HG03064 (cell line): ENCODE results near the gene ADORA2A.

Experiments used
- ATAC-seq: cut with Tn5 transposase; IDR thresholded peaks from one replicate; pipeline ENCODE4 v1.9.1; 2021; ENCODE audit warnings: low read depth; ENCODE audit not compliant: unreplicated experiment

Gene ADORA2A

DNA sequence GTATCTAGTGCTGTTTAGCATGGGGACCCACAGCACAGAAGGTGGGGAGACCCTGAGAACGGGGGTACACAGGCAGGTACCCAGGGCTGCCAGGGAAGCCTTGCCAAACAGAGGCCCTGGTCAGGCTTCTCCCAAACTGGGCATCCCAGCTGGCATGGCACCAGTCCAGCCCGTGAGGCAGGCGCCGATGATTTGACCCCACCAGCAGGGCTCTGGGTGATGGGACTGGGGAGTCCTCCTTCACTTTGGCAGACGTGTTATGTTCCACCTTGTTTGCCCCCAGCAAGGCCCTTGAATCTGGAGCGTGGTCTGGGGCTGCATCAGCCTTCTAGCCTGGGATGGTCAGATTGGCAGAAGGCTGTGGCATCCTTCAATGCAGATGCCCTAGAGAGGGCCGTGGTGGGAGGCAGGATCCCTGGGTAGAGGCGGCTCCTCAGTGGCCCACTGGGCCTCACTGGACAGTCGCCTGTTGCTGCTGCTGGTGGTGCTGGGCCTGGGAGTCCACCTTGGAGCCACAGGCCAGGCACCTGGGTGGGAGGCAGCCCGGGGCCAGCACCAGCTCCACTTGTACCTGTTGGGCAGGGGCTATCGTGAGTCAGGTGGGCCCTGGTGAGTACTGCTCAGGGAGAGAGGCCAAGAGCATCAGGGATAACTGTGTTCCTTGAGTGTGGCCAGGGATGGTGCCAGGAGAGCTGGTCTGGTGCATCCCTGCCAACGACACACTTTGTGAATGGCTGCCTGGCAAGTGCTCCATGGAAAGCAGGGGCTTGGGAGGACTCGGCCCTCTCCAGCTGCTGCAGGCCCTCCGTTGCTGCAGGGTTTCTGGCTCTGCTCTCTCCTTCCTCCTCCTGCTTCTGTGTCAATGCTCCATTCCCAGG, 3.3 kb downstream of the ADORA2A start:
- ATAC-seq, result no peak

DNA sequence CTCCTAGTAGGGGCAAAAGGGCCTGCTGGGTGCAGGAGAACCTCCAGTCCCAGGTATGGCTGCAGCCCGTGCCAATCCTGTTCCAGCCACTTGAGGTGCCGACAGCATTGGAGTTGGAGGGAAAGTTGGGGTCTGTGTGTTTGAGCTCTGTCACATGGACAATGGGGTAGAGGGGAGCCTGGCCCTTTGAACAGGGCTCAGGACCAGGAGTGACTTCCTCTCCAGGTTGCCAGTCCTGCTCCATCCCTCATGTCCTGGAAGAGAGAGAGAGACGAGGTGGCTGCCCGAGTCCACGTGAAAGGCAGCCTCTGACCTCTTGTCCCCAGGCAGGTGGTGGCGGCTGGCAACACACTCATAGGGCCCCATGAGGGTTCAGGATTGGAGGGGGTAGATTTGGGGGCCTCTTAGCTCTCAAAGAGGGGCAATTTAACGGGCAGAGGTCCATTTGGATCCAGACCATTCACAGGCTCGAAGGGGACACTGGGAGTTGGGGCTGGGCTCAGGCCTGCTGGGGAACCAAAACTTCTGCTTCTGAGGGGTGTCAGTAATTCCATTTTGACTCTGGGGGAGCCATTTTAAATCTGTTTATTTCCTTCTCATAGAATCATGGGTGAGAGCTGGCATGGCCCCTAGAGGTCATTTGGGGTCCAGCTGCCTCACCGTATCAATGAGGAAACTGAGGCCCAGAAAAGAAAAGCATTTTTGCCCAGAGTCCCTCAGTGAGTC, 4.1 kb downstream of the ADORA2A start:
- ATAC-seq, result no peak

DNA sequence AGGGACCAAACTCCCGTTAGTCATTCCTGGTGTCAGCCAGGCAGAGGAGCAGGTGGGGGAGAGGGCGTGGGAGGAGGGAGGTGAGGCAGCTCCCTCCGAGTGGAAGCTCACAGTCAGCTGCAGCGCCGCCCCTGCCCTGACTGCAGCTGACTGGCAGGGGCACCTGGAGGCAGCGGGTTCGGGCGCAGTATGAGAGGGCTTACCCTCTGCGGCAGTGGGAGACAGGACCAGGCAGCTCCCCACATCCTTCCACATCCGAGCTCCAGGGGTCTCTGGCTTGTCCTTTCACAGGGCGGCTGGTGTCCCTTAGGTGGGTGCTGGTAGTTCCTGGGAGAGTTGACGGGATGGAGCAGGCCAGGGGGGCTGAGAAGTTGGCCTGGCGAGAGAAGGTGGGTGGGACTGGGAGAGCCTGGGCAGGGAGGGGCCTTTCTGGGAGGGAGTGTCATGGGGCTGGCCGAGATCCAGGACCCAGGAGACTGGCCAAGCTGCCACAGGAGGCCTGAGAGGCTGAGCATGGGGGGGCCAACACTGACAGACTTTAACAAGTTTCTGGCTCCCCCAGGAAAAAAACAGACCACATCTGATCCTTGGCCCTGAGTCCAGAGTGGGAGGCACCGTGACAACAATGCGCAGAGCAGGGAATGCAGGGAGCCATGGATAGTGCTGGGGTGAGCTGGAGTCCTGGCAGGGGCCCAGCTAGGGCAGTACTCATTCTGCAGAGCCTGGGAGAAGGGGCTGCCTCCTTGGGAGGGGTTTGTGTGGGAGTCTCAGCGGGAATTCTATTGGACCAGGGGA, 4.9 kb downstream of the ADORA2A start:
- ATAC-seq, result no peak

DNA sequence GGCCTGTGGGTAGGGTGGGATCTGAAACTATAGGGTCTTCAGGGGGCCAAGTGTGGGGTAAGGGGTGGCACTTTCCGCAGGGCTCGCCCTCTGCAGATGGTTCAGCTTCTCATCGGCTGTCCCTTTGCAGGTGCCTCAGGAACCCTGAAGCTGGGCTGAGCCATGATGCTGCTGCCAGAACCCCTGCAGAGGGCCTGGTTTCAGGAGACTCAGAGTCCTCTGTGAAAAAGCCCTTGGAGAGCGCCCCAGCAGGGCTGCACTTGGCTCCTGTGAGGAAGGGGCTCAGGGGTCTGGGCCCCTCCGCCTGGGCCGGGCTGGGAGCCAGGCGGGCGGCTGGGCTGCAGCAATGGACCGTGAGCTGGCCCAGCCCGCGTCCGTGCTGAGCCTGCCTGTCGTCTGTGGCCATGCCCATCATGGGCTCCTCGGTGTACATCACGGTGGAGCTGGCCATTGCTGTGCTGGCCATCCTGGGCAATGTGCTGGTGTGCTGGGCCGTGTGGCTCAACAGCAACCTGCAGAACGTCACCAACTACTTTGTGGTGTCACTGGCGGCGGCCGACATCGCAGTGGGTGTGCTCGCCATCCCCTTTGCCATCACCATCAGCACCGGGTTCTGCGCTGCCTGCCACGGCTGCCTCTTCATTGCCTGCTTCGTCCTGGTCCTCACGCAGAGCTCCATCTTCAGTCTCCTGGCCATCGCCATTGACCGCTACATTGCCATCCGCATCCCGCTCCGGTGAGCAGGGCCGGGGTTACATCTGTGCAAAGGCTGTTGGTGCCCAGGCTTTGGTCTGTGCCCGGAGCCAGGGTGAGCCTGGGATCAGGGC, 5.8 kb downstream of the ADORA2A start:
- ATAC-seq, result no peak

DNA sequence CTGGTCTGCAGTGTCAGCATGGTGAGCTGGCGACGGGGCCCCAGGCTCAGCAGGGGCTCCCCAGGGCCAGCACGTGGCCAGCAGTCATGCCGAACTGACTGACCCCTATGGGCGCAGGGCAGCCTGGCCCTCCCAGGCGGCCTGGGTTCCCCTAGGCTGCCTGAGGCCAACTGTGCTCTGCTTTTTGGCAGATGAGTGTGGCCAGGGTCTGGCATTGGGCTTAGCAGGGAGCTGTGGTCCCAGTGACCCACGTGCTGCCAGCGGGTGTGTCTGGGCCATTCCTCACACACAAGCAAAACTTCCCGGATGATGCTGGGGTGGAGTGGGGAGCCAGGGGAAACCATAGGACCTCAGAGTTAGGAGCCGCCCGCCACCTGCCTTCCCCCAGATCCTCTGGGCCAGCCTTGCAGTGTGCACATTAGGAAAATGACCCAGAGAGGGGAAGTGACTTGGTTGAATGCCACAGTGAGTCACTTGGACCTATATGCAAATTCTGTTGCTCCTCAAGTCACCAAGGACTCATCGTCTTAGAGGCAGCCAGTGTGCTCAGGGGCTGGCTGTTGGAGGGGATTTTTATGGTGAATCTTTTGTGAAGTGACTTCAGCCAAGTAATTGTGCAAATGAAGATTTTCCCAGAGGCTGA, 6.5 kb downstream of the ADORA2A start:
- ATAC-seq, result peak; percentile 49

DNA sequence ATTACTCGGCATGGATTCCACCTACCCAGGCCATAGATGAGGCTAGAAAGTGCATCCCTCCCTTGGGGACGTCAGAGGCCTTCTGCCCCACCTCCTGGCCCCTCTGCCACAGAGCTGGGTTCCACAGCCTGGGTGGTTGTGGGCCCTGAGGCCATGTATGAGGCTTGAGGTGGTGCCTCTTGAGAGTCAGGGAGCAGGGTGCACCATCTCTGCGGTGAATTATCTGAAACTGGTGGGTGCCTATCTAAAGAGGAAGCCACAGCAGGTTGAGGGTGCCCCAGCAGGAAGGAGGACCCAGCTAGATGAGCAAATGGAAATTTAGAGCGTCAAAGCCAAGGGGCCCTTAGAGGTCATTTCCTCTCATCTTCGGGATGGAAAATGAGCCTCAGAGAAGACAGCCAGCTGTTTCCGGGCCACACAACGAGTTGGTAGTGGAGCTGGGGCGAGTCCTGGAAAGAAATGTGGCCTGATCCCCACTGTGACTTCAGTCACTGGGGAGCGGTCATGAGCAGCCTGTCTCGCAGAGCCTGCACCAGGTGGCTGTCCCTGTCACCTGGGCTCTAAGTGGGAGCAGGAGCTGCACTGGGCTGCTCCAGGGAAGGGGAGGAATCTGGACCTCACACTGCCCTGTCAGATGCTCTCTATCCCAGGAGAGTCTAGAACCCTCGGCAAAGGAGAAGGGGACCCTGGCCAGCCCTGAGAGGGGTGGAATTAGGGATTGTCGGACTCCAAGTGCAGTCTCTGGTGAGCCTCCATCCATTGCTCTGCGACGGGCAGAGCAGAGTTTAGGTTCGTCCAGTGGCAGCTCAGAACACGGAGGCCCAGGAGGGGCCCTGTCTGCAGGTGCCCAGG, 7.3 kb downstream of the ADORA2A start:
- ATAC-seq, result peak; percentile 46

DNA sequence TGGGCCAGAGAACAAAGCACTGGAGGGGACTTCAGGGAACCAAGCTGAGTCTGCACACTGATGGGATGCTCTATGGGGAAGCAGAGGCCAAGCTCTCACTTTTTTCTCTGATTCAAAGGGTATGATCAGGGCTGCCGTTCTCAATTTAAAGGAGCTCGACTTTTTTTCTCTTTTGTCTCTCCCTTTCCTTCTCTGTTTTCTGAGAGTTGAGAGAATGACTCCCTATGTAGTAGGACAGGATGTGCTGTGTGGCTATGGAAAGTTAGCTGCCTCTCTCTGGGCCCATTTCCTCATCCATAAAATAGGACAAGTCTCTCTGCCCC, 7.9 kb downstream of the ADORA2A start:
- ATAC-seq, result no peak

DNA sequence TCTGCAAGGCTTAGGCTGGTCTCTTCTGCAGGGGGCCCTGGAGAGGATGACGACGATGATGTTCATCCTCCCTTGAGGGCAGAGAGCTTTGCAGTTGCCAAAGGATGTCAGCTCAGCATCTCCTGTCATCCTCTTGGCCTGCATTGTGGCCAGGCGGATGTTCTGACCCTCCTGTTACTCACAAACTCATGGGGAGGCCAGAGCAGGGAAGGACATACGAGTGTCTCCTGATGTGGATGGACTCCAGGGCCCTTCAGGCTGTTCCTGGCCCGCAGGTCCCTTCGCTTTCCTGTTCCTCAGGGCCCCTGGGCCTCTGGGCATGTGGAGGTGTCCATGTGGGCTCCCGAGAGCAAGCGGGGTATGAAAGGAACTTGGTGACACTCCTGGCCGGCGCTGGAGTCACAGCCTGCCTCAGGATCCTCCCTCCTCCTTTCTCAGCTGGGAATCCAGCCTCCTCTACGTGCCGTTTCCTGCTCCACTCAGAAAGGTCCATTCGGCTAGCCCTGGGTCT, 8.5 kb downstream of the ADORA2A start:
- no peak for ATAC-seq

DNA sequence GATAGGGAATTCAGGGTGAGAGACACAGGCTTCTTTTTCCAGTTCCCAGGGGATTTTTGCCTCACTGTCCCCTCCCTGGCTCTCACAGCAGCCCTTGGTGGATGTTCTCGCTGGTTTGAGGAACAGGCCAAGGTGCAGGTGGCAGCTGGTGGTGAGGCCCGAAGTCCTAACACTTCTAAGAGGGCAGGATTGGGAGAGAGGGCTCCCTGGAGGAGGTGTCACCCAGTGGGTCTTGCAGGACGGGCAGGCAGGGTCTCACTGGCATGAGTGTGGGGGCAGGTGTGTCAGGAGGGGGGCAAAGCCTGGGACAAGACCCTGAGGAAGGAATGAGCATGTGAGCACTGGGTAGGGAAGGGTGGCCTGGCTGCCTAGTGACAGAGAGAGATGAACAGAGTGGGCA, 9.2 kb downstream of the ADORA2A start:
- no peak for ATAC-seq

DNA sequence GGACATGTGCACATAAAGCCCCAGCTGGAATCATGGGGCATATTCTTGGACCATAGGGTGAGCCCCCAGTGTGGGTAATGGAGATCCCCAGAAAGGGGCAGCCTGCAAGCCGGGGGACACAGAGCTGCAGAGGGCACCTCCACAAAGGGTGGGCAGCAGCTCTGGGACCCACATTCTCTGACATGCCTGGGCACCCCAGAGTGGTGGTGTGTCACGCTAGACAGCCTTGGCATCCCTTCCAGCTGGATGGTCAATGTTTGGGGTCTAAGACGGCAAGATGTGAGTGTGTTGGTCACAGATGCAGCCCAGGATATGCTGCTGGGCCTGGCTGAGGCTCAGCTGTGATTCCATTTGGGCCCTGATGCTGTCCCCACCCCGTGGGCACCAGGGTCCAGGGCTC, 9.7 kb downstream of the ADORA2A start:
- no peak for ATAC-seq

DNA sequence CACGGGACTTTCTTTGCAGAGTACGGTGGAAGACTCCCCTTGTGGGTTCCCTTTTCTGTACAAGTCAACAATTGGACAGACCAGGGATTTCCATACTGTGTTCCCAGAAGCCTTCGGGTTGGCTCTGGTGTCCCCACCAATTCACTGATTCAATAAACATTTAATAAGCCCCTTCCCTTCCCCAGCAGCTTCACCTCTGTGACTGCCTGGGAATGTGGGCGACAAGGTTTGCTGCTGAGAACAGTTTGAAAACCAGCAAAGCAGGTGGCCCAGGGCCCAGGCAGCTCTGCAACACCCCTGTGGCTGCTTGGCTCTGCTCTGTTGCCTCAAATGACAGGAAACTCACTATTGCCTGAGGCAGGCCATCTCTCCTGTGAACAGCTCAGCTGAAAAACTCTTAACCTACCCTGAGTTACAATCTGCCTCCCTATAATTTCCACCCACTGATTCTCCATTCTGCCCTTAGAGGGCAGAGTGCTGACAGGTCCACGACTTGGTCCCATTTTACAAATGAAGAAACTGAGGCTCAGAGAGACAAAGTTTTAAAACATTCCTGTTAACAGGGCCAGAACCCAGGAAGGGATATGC, 10.4 kb downstream of the ADORA2A start:
- no peak for ATAC-seq

DNA sequence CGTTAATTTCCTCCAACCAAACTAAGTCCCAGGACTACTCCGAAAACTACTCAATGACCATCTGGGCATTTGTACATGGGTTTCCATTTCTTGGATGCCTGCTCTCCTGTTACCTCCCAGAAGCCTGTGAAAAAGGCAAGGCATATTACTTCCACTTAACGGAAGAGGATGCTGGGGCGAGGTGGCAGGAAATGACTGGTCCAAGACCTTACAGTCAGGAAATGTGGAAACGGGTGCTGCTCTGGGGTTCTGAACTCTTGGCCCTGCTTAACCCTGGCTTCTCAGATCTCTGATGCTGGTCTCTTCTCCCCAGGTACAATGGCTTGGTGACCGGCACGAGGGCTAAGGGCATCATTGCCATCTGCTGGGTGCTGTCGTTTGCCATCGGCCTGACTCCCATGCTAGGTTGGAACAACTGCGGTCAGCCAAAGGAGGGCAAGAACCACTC, 12.9 kb downstream of the ADORA2A start:
- no peak for ATAC-seq

DNA sequence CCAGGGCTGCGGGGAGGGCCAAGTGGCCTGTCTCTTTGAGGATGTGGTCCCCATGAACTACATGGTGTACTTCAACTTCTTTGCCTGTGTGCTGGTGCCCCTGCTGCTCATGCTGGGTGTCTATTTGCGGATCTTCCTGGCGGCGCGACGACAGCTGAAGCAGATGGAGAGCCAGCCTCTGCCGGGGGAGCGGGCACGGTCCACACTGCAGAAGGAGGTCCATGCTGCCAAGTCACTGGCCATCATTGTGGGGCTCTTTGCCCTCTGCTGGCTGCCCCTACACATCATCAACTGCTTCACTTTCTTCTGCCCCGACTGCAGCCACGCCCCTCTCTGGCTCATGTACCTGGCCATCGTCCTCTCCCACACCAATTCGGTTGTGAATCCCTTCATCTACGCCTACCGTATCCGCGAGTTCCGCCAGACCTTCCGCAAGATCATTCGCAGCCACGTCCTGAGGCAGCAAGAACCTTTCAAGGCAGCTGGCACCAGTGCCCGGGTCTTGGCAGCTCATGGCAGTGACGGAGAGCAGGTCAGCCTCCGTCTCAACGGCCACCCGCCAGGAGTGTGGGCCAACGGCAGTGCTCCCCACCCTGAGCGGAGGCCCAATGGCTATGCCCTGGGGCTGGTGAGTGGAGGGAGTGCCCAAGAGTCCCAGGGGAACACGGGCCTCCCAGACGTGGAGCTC, 13.5 kb downstream of the ADORA2A start:
- no peak for ATAC-seq

DNA sequence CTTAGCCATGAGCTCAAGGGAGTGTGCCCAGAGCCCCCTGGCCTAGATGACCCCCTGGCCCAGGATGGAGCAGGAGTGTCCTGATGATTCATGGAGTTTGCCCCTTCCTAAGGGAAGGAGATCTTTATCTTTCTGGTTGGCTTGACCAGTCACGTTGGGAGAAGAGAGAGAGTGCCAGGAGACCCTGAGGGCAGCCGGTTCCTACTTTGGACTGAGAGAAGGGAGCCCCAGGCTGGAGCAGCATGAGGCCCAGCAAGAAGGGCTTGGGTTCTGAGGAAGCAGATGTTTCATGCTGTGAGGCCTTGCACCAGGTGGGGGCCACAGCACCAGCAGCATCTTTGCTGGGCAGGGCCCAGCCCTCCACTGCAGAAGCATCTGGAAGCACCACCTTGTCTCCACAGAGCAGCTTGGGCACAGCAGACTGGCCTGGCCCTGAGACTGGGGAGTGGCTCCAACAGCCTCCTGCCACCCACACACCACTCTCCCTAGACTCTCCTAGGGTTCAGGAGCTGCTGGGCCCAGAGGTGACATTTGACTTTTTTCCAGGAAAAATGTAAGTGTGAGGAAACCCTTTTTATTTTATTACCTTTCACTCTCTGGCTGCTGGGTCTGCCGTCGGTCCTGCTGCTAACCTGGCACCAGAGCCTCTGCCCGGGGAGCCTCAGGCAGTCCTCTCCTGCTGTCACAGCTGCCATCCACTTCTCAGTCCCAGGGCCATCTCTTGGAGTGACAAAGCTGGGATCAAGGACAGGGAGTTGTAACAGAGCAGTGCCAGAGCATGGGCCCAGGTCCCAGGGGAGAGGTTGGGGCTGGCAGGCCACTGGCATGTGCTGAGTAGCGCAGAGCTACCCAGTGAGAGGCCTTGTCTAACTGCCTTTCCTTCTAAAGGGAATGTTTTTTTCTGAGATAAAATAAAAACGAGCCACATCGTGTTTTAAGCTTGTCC, 14.3 kb downstream of the ADORA2A start:
- ATAC-seq, result no peak

DNA sequence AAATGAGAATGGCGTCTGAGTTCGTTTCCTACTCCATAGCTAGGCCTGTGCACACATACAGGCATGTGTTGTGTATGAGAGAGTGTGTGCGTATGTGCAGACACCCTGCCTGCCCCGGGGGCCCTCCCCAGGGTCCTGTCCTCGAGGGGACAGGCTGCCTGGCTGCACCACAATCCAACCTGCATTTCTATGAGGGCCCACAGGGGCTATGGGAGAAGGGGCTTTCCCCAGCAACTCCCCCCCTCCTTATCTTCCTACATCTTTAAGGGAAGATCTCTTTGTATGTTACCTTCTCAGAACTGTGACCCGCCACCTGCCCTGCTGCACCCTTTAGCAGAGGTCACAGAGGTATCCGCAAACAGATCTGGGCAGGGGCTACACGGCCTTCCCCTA, 14.9 kb downstream of the ADORA2A start:
- no peak for ATAC-seq

DNA sequence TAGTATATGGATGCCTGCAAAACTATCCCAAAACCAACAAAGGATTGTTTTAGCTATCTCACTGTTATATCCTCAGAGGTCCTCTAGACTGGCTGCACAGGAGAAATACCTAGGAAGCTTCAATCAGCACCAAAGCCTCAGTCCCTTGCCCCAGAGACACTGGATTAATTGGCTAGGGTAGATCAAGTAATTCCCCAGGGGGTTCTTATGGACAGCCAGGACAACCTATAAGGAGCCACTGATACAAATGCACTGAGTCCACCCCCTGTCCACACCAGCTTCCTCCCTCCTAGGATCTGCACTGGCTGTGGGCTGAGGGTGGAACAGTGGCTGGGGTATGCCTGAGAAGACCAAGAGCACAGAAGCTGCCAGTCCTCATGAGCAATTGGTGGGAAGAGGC, 16.3 kb downstream of the ADORA2A start:
- no peak for ATAC-seq

DNA sequence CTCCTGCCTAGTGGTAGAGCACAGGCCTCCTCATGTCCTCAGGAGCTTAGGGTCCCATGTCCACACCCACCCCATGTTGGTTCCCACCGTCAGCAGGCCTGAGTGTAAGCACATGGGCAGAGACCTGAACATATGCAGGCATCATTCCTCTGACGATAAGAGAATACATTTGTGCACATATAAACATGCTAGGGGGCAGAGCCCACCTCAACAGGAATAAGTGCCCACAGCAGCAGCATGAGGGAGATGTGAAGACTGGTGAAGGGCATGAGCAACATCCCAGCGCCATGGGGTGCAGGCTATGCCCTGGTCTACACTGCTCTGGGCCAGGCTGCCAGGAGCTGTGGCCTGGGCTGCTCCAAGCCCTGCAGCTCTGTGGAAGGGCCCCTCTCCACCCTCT, 16.9 kb downstream of the ADORA2A start:
- no peak for ATAC-seq
